ENCODE results near the gene MCRIP2. TPM values are rescaled to one million over a fixed set of nuclear protein-coding genes. Genes with fewer than 3 reads are reported as not detected.

The MCRIP2 gene
- total and polyA plus RNA-seq, 4 donors: 16.3 to 97.3 (median 61.4) TPM

DNA sequence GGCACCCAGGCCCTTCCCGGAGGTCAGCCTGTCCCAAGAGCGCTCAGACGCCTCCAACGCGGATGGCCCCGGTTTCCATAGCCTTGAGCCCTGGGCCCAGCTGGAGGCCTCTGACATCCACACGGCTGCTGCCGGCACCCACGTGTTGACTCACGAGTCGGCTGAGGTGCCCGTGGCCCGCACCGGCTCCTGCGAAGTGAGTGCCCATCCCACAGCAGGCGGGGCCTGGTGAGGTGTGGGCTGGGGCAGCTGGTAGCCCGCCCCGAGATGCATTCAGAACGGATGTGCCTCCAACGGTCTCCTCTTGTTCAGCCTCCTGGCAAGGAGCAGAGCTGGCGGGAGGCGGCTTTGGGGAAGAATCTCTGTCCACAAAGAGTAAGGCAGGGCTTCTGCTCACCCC, 10.2 kb downstream of the MCRIP2 start:
- Histone ChIP-seq H3K9me3 (ENCODE audit: control insufficient read depth in 4 of 4, low read length in 3 of 4) (no peaks in the 10 kb centered on the region), H3K4me1 (ENCODE audit: control insufficient read depth in 4 of 4, insufficient read depth in 4 of 4, low read length in 3 of 4) (peaks cover 0 to 35% (median 21%) of the 10 kb centered on the region in 4 donors), H3K9ac (ENCODE audit: low read depth in 1 of 2, low read length in 2 of 2) (no peak overlapping the region), H3K4me3 (ENCODE audit: low read depth in 1 of 3, low read length in 3 of 3) (no peak overlapping the region), H3K27ac (ENCODE audit: low read depth in 1 of 2, low read length in 2 of 2) (no peak overlapping the region), H3K36me3 (ENCODE audit: control insufficient read depth in 4 of 4, insufficient read depth in 3 of 4, low read depth in 1 of 4, low read length in 3 of 4) (peaks cover 0 to 5% (median 1%) of the 10 kb centered on the region in 4 donors), H3K27me3 (ENCODE audit: control insufficient read depth in 4 of 4, insufficient read depth in 4 of 4, low read length in 3 of 4) (no peaks in the 10 kb centered on the region)
- TF ChIP-seq HNF4A (conservative IDR thresholded peaks at IDR 0.05) (no peak), FOXA1 (IDR thresholded peaks at IDR 0.05) (no peak), FOXA2 (IDR thresholded peaks at IDR 0.05) (no peak), NR2F2 (IDR thresholded peaks at IDR 0.05) (no peak), TAF1 (conservative IDR thresholded peaks at IDR 0.05) (no peak), SP1 (IDR thresholded peaks at IDR 0.05) (no peak), RAD21 (IDR thresholded peaks at IDR 0.05) (no peak), YY1 (IDR thresholded peaks at IDR 0.05) (no peak), EGR1 (IDR thresholded peaks at IDR 0.05; ENCODE audit: low read depth in 2 of 2) (no peak), JUND (IDR thresholded peaks at IDR 0.05) (no peak), HNF4G (IDR thresholded peaks at IDR 0.05) (no peak), RXRA (IDR thresholded peaks at IDR 0.05) (no peak), GABPA (IDR thresholded peaks at IDR 0.05 in 1 of 2, conservative IDR thresholded peaks at IDR 0.05 in 1 of 2) (no peak)
- TF ChIP-seq, protein P1, sequence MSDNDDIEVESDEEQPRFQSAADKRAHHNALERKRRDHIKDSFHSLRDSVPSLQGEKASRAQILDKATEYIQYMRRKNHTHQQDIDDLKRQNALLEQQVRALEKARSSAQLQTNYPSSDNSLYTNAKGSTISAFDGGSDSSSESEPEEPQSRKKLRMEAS (IDR thresholded peaks at IDR 0.05): no peak
- TF ChIP-seq, protein P2, sequence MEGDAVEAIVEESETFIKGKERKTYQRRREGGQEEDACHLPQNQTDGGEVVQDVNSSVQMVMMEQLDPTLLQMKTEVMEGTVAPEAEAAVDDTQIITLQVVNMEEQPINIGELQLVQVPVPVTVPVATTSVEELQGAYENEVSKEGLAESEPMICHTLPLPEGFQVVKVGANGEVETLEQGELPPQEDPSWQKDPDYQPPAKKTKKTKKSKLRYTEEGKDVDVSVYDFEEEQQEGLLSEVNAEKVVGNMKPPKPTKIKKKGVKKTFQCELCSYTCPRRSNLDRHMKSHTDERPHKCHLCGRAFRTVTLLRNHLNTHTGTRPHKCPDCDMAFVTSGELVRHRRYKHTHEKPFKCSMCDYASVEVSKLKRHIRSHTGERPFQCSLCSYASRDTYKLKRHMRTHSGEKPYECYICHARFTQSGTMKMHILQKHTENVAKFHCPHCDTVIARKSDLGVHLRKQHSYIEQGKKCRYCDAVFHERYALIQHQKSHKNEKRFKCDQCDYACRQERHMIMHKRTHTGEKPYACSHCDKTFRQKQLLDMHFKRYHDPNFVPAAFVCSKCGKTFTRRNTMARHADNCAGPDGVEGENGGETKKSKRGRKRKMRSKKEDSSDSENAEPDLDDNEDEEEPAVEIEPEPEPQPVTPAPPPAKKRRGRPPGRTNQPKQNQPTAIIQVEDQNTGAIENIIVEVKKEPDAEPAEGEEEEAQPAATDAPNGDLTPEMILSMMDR (IDR thresholded peaks at IDR 0.05; ENCODE audit: low read depth, low read length, missing input control): no peak
- TF ChIP-seq, protein P3, sequence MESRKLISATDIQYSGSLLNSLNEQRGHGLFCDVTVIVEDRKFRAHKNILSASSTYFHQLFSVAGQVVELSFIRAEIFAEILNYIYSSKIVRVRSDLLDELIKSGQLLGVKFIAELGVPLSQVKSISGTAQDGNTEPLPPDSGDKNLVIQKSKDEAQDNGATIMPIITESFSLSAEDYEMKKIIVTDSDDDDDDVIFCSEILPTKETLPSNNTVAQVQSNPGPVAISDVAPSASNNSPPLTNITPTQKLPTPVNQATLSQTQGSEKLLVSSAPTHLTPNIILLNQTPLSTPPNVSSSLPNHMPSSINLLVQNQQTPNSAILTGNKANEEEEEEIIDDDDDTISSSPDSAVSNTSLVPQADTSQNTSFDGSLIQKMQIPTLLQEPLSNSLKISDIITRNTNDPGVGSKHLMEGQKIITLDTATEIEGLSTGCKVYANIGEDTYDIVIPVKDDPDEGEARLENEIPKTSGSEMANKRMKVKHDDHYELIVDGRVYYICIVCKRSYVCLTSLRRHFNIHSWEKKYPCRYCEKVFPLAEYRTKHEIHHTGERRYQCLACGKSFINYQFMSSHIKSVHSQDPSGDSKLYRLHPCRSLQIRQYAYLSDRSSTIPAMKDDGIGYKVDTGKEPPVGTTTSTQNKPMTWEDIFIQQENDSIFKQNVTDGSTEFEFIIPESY (IDR thresholded peaks at IDR 0.05): no peak
- TF ChIP-seq, protein P4, sequence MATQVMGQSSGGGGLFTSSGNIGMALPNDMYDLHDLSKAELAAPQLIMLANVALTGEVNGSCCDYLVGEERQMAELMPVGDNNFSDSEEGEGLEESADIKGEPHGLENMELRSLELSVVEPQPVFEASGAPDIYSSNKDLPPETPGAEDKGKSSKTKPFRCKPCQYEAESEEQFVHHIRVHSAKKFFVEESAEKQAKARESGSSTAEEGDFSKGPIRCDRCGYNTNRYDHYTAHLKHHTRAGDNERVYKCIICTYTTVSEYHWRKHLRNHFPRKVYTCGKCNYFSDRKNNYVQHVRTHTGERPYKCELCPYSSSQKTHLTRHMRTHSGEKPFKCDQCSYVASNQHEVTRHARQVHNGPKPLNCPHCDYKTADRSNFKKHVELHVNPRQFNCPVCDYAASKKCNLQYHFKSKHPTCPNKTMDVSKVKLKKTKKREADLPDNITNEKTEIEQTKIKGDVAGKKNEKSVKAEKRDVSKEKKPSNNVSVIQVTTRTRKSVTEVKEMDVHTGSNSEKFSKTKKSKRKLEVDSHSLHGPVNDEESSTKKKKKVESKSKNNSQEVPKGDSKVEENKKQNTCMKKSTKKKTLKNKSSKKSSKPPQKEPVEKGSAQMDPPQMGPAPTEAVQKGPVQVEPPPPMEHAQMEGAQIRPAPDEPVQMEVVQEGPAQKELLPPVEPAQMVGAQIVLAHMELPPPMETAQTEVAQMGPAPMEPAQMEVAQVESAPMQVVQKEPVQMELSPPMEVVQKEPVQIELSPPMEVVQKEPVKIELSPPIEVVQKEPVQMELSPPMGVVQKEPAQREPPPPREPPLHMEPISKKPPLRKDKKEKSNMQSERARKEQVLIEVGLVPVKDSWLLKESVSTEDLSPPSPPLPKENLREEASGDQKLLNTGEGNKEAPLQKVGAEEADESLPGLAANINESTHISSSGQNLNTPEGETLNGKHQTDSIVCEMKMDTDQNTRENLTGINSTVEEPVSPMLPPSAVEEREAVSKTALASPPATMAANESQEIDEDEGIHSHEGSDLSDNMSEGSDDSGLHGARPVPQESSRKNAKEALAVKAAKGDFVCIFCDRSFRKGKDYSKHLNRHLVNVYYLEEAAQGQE (IDR thresholded peaks at IDR 0.05): no peak
- TF ChIP-seq, protein P5, sequence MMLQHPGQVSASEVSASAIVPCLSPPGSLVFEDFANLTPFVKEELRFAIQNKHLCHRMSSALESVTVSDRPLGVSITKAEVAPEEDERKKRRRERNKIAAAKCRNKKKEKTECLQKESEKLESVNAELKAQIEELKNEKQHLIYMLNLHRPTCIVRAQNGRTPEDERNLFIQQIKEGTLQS (IDR thresholded peaks at IDR 0.05): no peak
- whole genome bisulfite sequencing: 97% methylated on average over 22 of the region's 22 CpGs
- no peak for DNase-seq (ENCODE audit: low spot score)
